GM21423 (cell line): ENCODE measurements around the gene LYPD6B.

Experiments used
- ATAC-seq: cut with Tn5 transposase; IDR thresholded peaks from one replicate; pipeline ENCODE4 v1.9.1; 2021; ENCODE audit warnings: mild to moderate bottlenecking, moderate library complexity; ENCODE audit not compliant: unreplicated experiment

LYPD6B gene

DNA sequence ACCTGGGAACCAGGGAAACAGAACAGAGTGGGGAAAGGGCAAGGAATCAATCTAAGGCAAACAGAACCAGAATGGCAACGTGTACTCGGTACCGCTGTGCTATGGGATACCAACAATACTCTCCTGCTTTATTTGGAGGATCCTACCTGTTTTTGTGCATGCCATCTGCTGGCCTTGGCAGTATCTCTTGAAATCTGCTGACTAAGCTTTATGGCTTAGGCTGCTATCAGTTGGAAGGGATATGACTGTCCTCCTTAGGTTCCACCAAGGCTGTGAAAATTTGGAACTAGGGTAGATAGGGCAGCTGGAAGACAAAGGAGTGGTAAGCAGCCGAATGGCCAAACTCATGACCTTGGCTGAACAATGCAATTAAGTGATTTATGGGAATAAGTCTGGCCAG, 220.6 kb downstream of the LYPD6B start:
- no peak for ATAC-seq

GRCh38 chr2:149261692-149262091, 223.2 kb downstream of the LYPD6B start:
- no peak for ATAC-seq
